ENCODE data around the gene R3HDM2.

R3HDM2 gene

GRCh38 chr12:57223191-57224165 is 207.4 kb downstream of the R3HDM2 start:
- no peaks in the 10 kb centered on the region for H3K36me3 ChIP-seq (ENCODE audit: control insufficient read depth in 1 of 2, insufficient read depth in 2 of 2, low read depth in 1 of 2, low read length in 2 of 2)
- H2BK5ac ChIP-seq (ENCODE audit: low read depth, low read length, poor library complexity, severe bottlenecking), result no peak overlapping the region
- H3K4me2 ChIP-seq (ENCODE audit: low read length, poor library complexity, severe bottlenecking), result no peak overlapping the region
- no peak overlapping the region for H3K4ac ChIP-seq (ENCODE audit: low read depth in 1 of 2, low read length in 2 of 2)
- H2BK15ac ChIP-seq (ENCODE audit: low read depth, poor library complexity, severe bottlenecking), result peak overlapping the region; percentile 44
- H3K27me3 ChIP-seq (ENCODE audit: control insufficient read depth in 1 of 2, insufficient read depth in 1 of 2, low read length in 2 of 2), result peaks cover 45 to 92% of the 10 kb centered on the region in 2 experiments
- peak overlapping the region; percentile 3 for H4K91ac ChIP-seq (ENCODE audit: low read length)
- no peak overlapping the region for H3K18ac ChIP-seq (ENCODE audit: low read depth in 1 of 2, low read length in 2 of 2)
- H2AFZ ChIP-seq (ENCODE audit: low read depth, low read length), result no peak overlapping the region
- peak overlapping the region in 1 of 2 experiments; percentile 56 for H2BK12ac ChIP-seq (ENCODE audit: low read length in 2 of 2)
- no peaks in the 10 kb centered on the region for H3K9me3 ChIP-seq (ENCODE audit: control insufficient read depth, low read length)
- WGBS, result 57% methylated on average over 22 of the region's 22 CpGs
- no peak overlapping the region for H3K23ac ChIP-seq (ENCODE audit: low read length in 2 of 2)
- H2BK120ac ChIP-seq (ENCODE audit: low read depth, low read length), result no peak overlapping the region
- H3K79me1 ChIP-seq (replicated peaks; ENCODE audit: low read length, poor library complexity, severe bottlenecking), result no peaks in the 10 kb centered on the region
- H3K9ac ChIP-seq (ENCODE audit: low read length), result no peak overlapping the region
- H3K4me3 ChIP-seq (ENCODE audit: insufficient read depth in 1 of 2, low read depth in 1 of 2, low read length in 2 of 2), result no peak overlapping the region
- no peak overlapping the region for H3K27ac ChIP-seq (ENCODE audit: low read length, poor library complexity, severe bottlenecking)
- H4K8ac ChIP-seq (ENCODE audit: low read length), result no peak overlapping the region
- H3K4me1 ChIP-seq (ENCODE audit: control insufficient read depth, insufficient read depth, low read depth, low read length), result peaks cover 28% of the 10 kb centered on the region
- no peak for DNase-seq
- no peak overlapping the region for H2AK5ac ChIP-seq (ENCODE audit: low read length, severe bottlenecking)
- peak overlapping the region in 1 of 2 experiments; percentile 3 for H3K14ac ChIP-seq (ENCODE audit: low read length in 2 of 2)

- Histone ChIP-seq H3K27me3 (ENCODE audit: control insufficient read depth in 1 of 2, insufficient read depth in 1 of 2, low read length in 2 of 2) (peaks cover 45 to 98% of the 10 kb centered on the region in 2 experiments), H3K4me1 (ENCODE audit: control insufficient read depth, insufficient read depth, low read depth, low read length) (peaks cover 30% of the 10 kb centered on the region), H3K9me3 (ENCODE audit: control insufficient read depth, low read length) (no peaks in the 10 kb centered on the region), H3K27ac (ENCODE audit: low read length, poor library complexity, severe bottlenecking) (no peak overlapping the region), H2BK120ac (ENCODE audit: low read depth, low read length) (no peak overlapping the region), H3K4me3 (ENCODE audit: insufficient read depth in 1 of 2, low read depth in 1 of 2, low read length in 2 of 2) (no peak overlapping the region), H2BK12ac (ENCODE audit: low read length in 2 of 2) (no peak overlapping the region), H2AK5ac (ENCODE audit: low read length, severe bottlenecking) (no peak overlapping the region), H2BK15ac (ENCODE audit: low read depth, poor library complexity, severe bottlenecking) (no peak overlapping the region), H2BK5ac (ENCODE audit: low read depth, low read length, poor library complexity, severe bottlenecking) (no peak overlapping the region), H3K79me1 (replicated peaks; ENCODE audit: low read length, poor library complexity, severe bottlenecking) (no peaks in the 10 kb centered on the region), H3K4me2 (ENCODE audit: low read length, poor library complexity, severe bottlenecking) (no peak overlapping the region), H3K4ac (ENCODE audit: low read depth in 1 of 2, low read length in 2 of 2) (no peak overlapping the region), H4K91ac (ENCODE audit: low read length) (no peak overlapping the region), H4K8ac (ENCODE audit: low read length) (no peak overlapping the region), H3K36me3 (ENCODE audit: control insufficient read depth in 1 of 2, insufficient read depth in 2 of 2, low read depth in 1 of 2, low read length in 2 of 2) (no peaks in the 10 kb centered on the region), H2AFZ (ENCODE audit: low read depth, low read length) (no peak overlapping the region), H3K9ac (ENCODE audit: low read length) (no peak overlapping the region), H3K23ac (ENCODE audit: low read length in 2 of 2) (no peak overlapping the region), H3K18ac (ENCODE audit: low read depth in 1 of 2, low read length in 2 of 2) (no peak overlapping the region), H3K14ac (ENCODE audit: low read length in 2 of 2) (no peak overlapping the region)
- no peak for DNase-seq
- 57% methylated on average over 8 of the region's 13 CpGs for WGBS
Observed at GRCh38 chr12:57222286-57223190, 208.3 kb downstream of the R3HDM2 start.

- DNase-seq, result no peak
- Histone ChIP-seq H3K14ac (ENCODE audit: low read length in 2 of 2) (no peak overlapping the region), H3K36me3 (ENCODE audit: control insufficient read depth in 1 of 2, insufficient read depth in 2 of 2, low read depth in 1 of 2, low read length in 2 of 2) (no peaks in the 10 kb centered on the region), H2BK120ac (ENCODE audit: low read depth, low read length) (no peak overlapping the region), H2BK12ac (ENCODE audit: low read length in 2 of 2) (no peak overlapping the region), H2AK5ac (ENCODE audit: low read length, severe bottlenecking) (no peak overlapping the region), H3K4me2 (ENCODE audit: low read length, poor library complexity, severe bottlenecking) (no peak overlapping the region), H3K27ac (ENCODE audit: low read length, poor library complexity, severe bottlenecking) (no peak overlapping the region), H3K9me3 (ENCODE audit: control insufficient read depth, low read length) (no peaks in the 10 kb centered on the region), H3K9ac (ENCODE audit: low read length) (no peak overlapping the region), H3K27me3 (ENCODE audit: control insufficient read depth in 1 of 2, insufficient read depth in 1 of 2, low read length in 2 of 2) (peaks cover 42 to 94% of the 10 kb centered on the region in 2 experiments), H4K8ac (ENCODE audit: low read length) (no peak overlapping the region), H4K91ac (ENCODE audit: low read length) (no peak overlapping the region), H3K4ac (ENCODE audit: low read depth in 1 of 2, low read length in 2 of 2) (no peak overlapping the region), H3K23ac (ENCODE audit: low read length in 2 of 2) (no peak overlapping the region), H3K4me3 (ENCODE audit: insufficient read depth in 1 of 2, low read depth in 1 of 2, low read length in 2 of 2) (no peak overlapping the region), H2BK5ac (ENCODE audit: low read depth, low read length, poor library complexity, severe bottlenecking) (peak overlapping the region; percentile 11), H3K4me1 (ENCODE audit: control insufficient read depth, insufficient read depth, low read depth, low read length) (peaks cover 31% of the 10 kb centered on the region), H2BK15ac (ENCODE audit: low read depth, poor library complexity, severe bottlenecking) (no peak overlapping the region), H2AFZ (ENCODE audit: low read depth, low read length) (no peak overlapping the region), H3K18ac (ENCODE audit: low read depth in 1 of 2, low read length in 2 of 2) (no peak overlapping the region), H3K79me1 (replicated peaks; ENCODE audit: low read length, poor library complexity, severe bottlenecking) (no peaks in the 10 kb centered on the region)
- 6% methylated on average over 19 of the region's 24 CpGs for WGBS
Observed at GRCh38 chr12:57221169-57221917, 209.5 kb downstream of the R3HDM2 start.

Data from mesenchymal stem cell (in vitro differentiated cells and primary cell).